HEK293 (cell line): Measurements from ENCODE around the gene TRAPPC11.
A peak's percentile ranks its signal among the peaks of the same experiment; 100 is the strongest.

Experiments used
- CTCF ChIA-PET: fragments of 350-600 bp; formaldehyde crosslinking; extraction: SDS; loops from one replicate; lab custom pipeline; 2021; ENCODE audit warnings: antibody characterized with exemption; lab: Yijun Ruan, JAX
- POLR2A ChIA-PET: fragments of 300-600 bp; formaldehyde crosslinking; extraction: SDS; loops from one replicate; lab custom pipeline; 2020; ENCODE audit warnings: antibody characterized with exemption, inconsistent platforms; lab: Yijun Ruan, JAX
- H3K27ac ChIP-seq: fragments of 200-500 bp; sonication (Bioruptor generic); 2 replicates; pipeline ENCODE4 v1.5.1; 2014; ENCODE audit warnings: low read depth, low read length, control low read depth, inconsistent platforms; ENCODE audit errors: extremely low read depth
- H3K36me3 ChIP-seq, 2 experiments: fragments of 200-500 bp in 1 of 2; sonication (Bioruptor generic) in 1 of 2; 1 replicate in 1 of 2; 2 replicates in 1 of 2; pipeline ENCODE4 v1.5.1; 2014 to 2017; ENCODE audit warnings: inconsistent platforms in 2 of 2, low read length in 2 of 2; ENCODE audit not compliant: control insufficient read depth in 2 of 2, insufficient read depth in 1 of 2
- H3K4me1 ChIP-seq: fragments of 200-500 bp; sonication (Bioruptor generic); 2 replicates; pipeline ENCODE4 v1.5.1; 2014; ENCODE audit warnings: mild to moderate bottlenecking, low read length, inconsistent platforms; ENCODE audit not compliant: control insufficient read depth, insufficient read depth
- H3K4me3 ChIP-seq: 2 replicates; pipeline ENCODE4 v1.5.1; 2011; ENCODE audit warnings: low read depth, mild to moderate bottlenecking, control low read depth, low read length, moderate library complexity
- H3K9me3 ChIP-seq: fragments of 200-500 bp; sonication (Bioruptor generic); 2 replicates; pipeline ENCODE4 v1.5.1; 2014; ENCODE audit warnings: low read depth, low read length, inconsistent platforms; ENCODE audit not compliant: control insufficient read depth, insufficient read depth
- PRDM1 ChIP-seq: fragments of 450-650 bp; formaldehyde crosslinking; IDR thresholded peaks from 2 replicates; pipeline ENCODE4; 2016; ENCODE audit warnings: missing biosample characterization, missing genetic modification characterization
- SP2 ChIP-seq: fragments of 450-650 bp; formaldehyde crosslinking; IDR thresholded peaks from 2 replicates; pipeline ENCODE4 v1.5.1; 2016; ENCODE audit warnings: missing biosample characterization, missing genetic modification characterization
- ZBTB17 ChIP-seq: fragments of 450-650 bp; formaldehyde crosslinking; IDR thresholded peaks from 2 replicates; pipeline ENCODE4 v1.5.1; 2016; ENCODE audit warnings: missing biosample characterization, missing genetic modification characterization
- ZBTB8A ChIP-seq: fragments of 450-650 bp; formaldehyde crosslinking; IDR thresholded peaks from 2 replicates; pipeline ENCODE4 v1.5.1; 2016; ENCODE audit warnings: missing biosample characterization, missing genetic modification characterization
- ZFP37 ChIP-seq: fragments of 450-650 bp; formaldehyde crosslinking; IDR thresholded peaks from 2 replicates; pipeline ENCODE4 v1.5.1; 2016; ENCODE audit warnings: missing biosample characterization, missing genetic modification characterization
- ZFP41 ChIP-seq: fragments of 450-650 bp; formaldehyde crosslinking; IDR thresholded peaks from 2 replicates; pipeline ENCODE4 v1.5.1; 2016; ENCODE audit warnings: missing biosample characterization, missing genetic modification characterization, borderline replicate concordance
- ZNF132 ChIP-seq: fragments of 450-650 bp; formaldehyde crosslinking; IDR thresholded peaks from 2 replicates; pipeline ENCODE4 v1.5.1; 2017; ENCODE audit warnings: missing biosample characterization, missing genetic modification characterization, borderline replicate concordance
- ZNF214 ChIP-seq: fragments of 450-650 bp; formaldehyde crosslinking; IDR thresholded peaks from 2 replicates; pipeline ENCODE4 v1.5.1; 2017; ENCODE audit warnings: missing biosample characterization, mild to moderate bottlenecking, missing genetic modification characterization, borderline replicate concordance
- ZNF239 ChIP-seq: fragments of 450-650 bp; formaldehyde crosslinking; IDR thresholded peaks from 2 replicates; pipeline ENCODE4 v1.5.1; 2016; ENCODE audit warnings: missing biosample characterization, missing genetic modification characterization
- ZNF335 ChIP-seq: fragments of 450-650 bp; formaldehyde crosslinking; conservative IDR thresholded peaks from 2 replicates; pipeline ENCODE4 v1.5.1; 2016; ENCODE audit warnings: missing biosample characterization, missing genetic modification characterization
- ZNF341 ChIP-seq: fragments of 450-650 bp; formaldehyde crosslinking; IDR thresholded peaks from 2 replicates; pipeline ENCODE4; 2016; ENCODE audit warnings: low read depth, missing biosample characterization, missing genetic modification characterization
- ZNF404 ChIP-seq: fragments of 450-650 bp; formaldehyde crosslinking; IDR thresholded peaks from 2 replicates; pipeline ENCODE4 v1.5.1; 2017; ENCODE audit warnings: missing biosample characterization, missing genetic modification characterization
- ZNF544 ChIP-seq: fragments of 450-650 bp; formaldehyde crosslinking; IDR thresholded peaks from 2 replicates; pipeline ENCODE4 v1.5.0; 2017; ENCODE audit warnings: missing biosample characterization, missing genetic modification characterization
- ZNF670 ChIP-seq: fragments of 450-650 bp; formaldehyde crosslinking; IDR thresholded peaks from 2 replicates; pipeline ENCODE4 v1.5.1; 2016; ENCODE audit warnings: missing biosample characterization, missing genetic modification characterization, low read depth
- ZNF792 ChIP-seq: fragments of 450-650 bp; formaldehyde crosslinking; IDR thresholded peaks from 2 replicates; pipeline ENCODE4 v1.5.1; 2016; ENCODE audit warnings: missing biosample characterization, missing genetic modification characterization
- TF ChIP-seq, protein P1 (sequence below): fragments of 450-650 bp; formaldehyde crosslinking; conservative IDR thresholded peaks from 2 replicates; pipeline ENCODE4 v1.5.1; 2016; ENCODE audit warnings: low read depth, missing biosample characterization, missing genetic modification characterization
- TF ChIP-seq, protein P2 (sequence below): fragments of 450-650 bp; formaldehyde crosslinking; conservative IDR thresholded peaks from 2 replicates; pipeline ENCODE4 v1.5.1; 2016; ENCODE audit warnings: low read depth, missing biosample characterization, missing genetic modification characterization
- TF ChIP-seq, protein P3 (sequence below): fragments of 450-650 bp; formaldehyde crosslinking; IDR thresholded peaks from 2 replicates; pipeline ENCODE4 v1.5.1; 2016; ENCODE audit warnings: missing biosample characterization, missing genetic modification characterization
- TF ChIP-seq, protein P4 (sequence below): fragments of 450-650 bp; formaldehyde crosslinking; IDR thresholded peaks from 2 replicates; pipeline ENCODE4 v1.5.1; 2016; ENCODE audit warnings: missing biosample characterization, missing genetic modification characterization

TRAPPC11 gene

DNA sequence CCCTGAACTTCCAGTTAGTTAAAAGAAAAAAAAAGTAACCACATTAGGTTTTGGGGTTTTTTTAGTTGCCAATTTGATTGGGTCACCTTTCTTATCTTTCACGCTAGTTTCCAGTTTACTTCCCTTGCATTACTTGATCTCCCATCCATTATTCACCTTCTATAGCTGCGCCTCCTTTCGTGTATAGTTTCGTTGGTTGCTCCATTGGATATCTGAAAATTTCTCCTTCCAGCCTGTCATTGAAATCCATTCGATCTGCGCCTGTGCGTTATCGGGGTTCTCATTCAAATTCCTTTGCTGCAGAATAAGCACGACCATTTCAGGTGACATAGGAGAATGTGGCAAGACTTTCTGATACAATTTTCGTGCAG is 764 bp downstream of the TRAPPC11 start:
- Histone ChIP-seq H3K9me3 (no peaks in the 10 kb centered on the region), H3K36me3 (peaks cover 0 to 17% of the 10 kb centered on the region in 2 experiments; a peak in 2 of 3 replicates), H3K4me3 (peak overlapping the region; percentile 49)
- TF ChIP-seq PRDM1 (tag by site-specific recombination) (peak; percentile 27; the same call in 1 of the 2 replicates), ZNF544 (no peak), ZNF335 (0 out of 2 replicates have a peak, but pooled peaks have one; percentile 17), ZBTB17 (tag by site-specific recombination) (peak; percentile 68), ZBTB8A (no peak)
- TF ChIP-seq, all 188 proteins: peak for 3
- H3K27ac ChIP-seq = peak overlapping the region; percentile 78
- ChIA-PET CTCF (no interaction called here), POLR2A (no interaction called here)
- no peaks in the 10 kb centered on the region for H3K4me1 ChIP-seq

DNA sequence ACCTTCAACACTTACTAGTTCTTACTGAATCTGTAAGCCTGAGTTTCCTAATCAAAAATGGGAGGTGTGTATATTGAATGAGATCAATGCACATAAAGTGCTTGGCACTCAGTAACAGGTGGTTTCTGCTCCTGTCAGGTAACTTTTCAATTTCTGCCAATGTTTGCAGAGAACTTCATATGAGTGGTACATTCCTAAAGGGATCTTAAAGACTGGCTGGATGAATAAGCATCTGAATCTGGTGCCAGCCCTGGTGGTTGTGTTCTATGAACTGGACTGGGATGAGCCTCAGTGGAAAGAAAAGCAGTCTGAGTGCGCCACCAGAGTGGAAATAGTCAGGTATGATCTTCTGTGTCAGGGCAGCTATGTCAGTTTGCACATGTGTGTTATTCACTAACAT is 7.0 kb downstream of the TRAPPC11 start:
- H3K36me3 ChIP-seq = peaks cover 10 to 63% of the 10 kb centered on the region in 2 experiments; a peak in 2 of 3 replicates
- ChIA-PET CTCF (no interaction called here), POLR2A (no interaction called here)

More for the DNA sequence above, 7.0 kb downstream of the TRAPPC11 start:
- Histone ChIP-seq H3K27ac (no peak overlapping the region), H3K4me1 (no peaks in the 10 kb centered on the region), H3K9me3 (no peaks in the 10 kb centered on the region), H3K4me3 (no peak overlapping the region)
- TF ChIP-seq ZNF239 (no peak), ZFP41 (no peak), SP2 (tag by site-specific recombination) (no peak), ZNF404 (tag by site-specific recombination) (no peak), ZNF670 (tag by site-specific recombination) (no peak), ZFP37 (tag by site-specific recombination) (no peak), ZNF341 (no peak), ZNF132 (tag by site-specific recombination) (no peak), ZNF792 (tag by site-specific recombination) (no peak), ZNF214 (tag by site-specific recombination) (no peak)
- TF ChIP-seq, protein P1, sequence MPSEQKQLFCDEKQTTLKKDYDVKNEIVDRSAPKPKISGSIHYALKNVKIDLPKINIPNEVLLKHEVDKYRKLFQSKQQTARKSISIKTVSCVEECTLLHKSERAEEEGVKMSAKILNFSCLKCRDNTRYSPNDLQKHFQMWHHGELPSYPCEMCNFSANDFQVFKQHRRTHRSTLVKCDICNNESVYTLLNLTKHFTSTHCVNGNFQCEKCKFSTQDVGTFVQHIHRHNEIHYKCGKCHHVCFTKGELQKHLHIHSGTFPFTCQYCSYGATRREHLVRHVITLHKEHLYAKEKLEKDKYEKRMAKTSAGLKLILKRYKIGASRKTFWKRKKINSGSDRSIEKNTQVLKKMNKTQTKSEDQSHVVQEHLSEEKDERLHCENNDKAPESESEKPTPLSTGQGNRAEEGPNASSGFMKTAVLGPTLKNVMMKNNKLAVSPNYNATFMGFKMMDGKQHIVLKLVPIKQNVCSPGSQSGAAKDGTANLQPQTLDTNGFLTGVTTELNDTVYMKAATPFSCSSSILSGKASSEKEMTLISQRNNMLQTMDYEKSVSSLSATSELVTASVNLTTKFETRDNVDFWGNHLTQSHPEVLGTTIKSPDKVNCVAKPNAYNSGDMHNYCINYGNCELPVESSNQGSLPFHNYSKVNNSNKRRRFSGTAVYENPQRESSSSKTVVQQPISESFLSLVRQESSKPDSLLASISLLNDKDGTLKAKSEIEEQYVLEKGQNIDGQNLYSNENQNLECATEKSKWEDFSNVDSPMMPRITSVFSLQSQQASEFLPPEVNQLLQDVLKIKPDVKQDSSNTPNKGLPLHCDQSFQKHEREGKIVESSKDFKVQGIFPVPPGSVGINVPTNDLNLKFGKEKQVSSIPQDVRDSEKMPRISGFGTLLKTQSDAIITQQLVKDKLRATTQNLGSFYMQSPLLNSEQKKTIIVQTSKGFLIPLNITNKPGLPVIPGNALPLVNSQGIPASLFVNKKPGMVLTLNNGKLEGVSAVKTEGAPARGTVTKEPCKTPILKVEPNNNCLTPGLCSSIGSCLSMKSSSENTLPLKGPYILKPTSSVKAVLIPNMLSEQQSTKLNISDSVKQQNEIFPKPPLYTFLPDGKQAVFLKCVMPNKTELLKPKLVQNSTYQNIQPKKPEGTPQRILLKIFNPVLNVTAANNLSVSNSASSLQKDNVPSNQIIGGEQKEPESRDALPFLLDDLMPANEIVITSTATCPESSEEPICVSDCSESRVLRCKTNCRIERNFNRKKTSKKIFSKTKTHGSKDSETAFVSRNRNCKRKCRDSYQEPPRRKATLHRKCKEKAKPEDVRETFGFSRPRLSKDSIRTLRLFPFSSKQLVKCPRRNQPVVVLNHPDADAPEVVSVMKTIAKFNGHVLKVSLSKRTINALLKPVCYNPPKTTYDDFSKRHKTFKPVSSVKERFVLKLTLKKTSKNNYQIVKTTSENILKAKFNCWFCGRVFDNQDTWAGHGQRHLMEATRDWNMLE (tag by site-specific recombination) = no peak
- TF ChIP-seq, protein P2, sequence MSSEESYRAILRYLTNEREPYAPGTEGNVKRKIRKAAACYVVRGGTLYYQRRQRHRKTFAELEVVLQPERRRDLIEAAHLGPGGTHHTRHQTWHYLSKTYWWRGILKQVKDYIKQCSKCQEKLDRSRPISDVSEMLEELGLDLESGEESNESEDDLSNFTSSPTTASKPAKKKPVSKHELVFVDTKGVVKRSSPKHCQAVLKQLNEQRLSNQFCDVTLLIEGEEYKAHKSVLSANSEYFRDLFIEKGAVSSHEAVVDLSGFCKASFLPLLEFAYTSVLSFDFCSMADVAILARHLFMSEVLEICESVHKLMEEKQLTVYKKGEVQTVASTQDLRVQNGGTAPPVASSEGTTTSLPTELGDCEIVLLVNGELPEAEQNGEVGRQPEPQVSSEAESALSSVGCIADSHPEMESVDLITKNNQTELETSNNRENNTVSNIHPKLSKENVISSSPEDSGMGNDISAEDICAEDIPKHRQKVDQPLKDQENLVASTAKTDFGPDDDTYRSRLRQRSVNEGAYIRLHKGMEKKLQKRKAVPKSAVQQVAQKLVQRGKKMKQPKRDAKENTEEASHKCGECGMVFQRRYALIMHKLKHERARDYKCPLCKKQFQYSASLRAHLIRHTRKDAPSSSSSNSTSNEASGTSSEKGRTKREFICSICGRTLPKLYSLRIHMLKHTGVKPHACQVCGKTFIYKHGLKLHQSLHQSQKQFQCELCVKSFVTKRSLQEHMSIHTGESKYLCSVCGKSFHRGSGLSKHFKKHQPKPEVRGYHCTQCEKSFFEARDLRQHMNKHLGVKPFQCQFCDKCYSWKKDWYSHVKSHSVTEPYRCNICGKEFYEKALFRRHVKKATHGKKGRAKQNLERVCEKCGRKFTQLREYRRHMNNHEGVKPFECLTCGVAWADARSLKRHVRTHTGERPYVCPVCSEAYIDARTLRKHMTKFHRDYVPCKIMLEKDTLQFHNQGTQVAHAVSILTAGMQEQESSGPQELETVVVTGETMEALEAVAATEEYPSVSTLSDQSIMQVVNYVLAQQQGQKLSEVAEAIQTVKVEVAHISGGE (tag by site-specific recombination) = no peak
- TF ChIP-seq, protein P3, sequence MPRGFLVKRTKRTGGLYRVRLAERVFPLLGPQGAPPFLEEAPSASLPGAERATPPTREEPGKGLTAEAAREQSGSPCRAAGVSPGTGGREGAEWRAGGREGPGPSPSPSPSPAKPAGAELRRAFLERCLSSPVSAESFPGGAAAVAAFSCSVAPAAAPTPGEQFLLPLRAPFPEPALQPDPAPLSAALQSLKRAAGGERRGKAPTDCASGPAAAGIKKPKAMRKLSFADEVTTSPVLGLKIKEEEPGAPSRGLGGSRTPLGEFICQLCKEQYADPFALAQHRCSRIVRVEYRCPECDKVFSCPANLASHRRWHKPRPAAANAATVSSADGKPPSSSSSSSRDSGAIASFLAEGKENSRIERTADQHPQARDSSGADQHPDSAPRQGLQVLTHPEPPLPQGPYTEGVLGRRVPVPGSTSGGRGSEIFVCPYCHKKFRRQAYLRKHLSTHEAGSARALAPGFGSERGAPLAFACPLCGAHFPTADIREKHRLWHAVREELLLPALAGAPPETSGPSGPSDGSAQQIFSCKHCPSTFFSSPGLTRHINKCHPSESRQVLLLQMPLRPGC = no peak
- TF ChIP-seq, protein P4, sequence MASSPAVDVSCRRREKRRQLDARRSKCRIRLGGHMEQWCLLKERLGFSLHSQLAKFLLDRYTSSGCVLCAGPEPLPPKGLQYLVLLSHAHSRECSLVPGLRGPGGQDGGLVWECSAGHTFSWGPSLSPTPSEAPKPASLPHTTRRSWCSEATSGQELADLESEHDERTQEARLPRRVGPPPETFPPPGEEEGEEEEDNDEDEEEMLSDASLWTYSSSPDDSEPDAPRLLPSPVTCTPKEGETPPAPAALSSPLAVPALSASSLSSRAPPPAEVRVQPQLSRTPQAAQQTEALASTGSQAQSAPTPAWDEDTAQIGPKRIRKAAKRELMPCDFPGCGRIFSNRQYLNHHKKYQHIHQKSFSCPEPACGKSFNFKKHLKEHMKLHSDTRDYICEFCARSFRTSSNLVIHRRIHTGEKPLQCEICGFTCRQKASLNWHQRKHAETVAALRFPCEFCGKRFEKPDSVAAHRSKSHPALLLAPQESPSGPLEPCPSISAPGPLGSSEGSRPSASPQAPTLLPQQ (tag by site-specific recombination) = no peak
